Mucosa of stomach (tissue), 1 donor: ENCODE measurements around the gene EVC.

Source experiments
- H3K27me3 ChIP-seq: one replicate; pipeline ENCODE4 v1.7.0; 2013; ENCODE audit warnings: mild to moderate bottlenecking, low read length; ENCODE audit not compliant: control insufficient read depth, insufficient read depth
- H3K36me3 ChIP-seq: one replicate; pipeline ENCODE4 v1.7.0; 2013; ENCODE audit warnings: low read length; ENCODE audit not compliant: control insufficient read depth, insufficient read depth
- H3K4me1 ChIP-seq: one replicate; pipeline ENCODE4 v1.7.0; 2013; ENCODE audit warnings: mild to moderate bottlenecking, low read length; ENCODE audit not compliant: control insufficient read depth, insufficient read depth
- H3K4me3 ChIP-seq: one replicate; pipeline ENCODE4 v1.7.0; 2013; ENCODE audit warnings: low read length
- H3K9ac ChIP-seq: one replicate; pipeline ENCODE4 v1.7.0; 2013; ENCODE audit warnings: mild to moderate bottlenecking, low read length, moderate library complexity
- H3K9me3 ChIP-seq: one replicate; pipeline ENCODE4 v1.7.0; 2013; ENCODE audit warnings: mild to moderate bottlenecking, low read length, moderate library complexity; ENCODE audit not compliant: control insufficient read depth
- donor health status: Pancreatic carcinoma.

Gene EVC

GRCh38 chr4:5753766-5754528 lies 42.9 kb downstream of the EVC start:
- no peaks in the 10 kb centered on the region for H3K27me3 ChIP-seq
- no peak overlapping the region for H3K4me3 ChIP-seq
- no peaks in the 10 kb centered on the region for H3K4me1 ChIP-seq
- H3K9ac ChIP-seq: no peak overlapping the region
- no peaks in the 10 kb centered on the region for H3K9me3 ChIP-seq
- no peaks in the 10 kb centered on the region for H3K36me3 ChIP-seq

GRCh38 chr4:5754529-5754881 lies 43.5 kb downstream of the EVC start:
- H3K36me3 ChIP-seq: no peaks in the 10 kb centered on the region
- no peaks in the 10 kb centered on the region for H3K9me3 ChIP-seq
- H3K4me3 ChIP-seq: no peak overlapping the region
- H3K4me1 ChIP-seq: no peaks in the 10 kb centered on the region
- no peak overlapping the region for H3K9ac ChIP-seq
- no peaks in the 10 kb centered on the region for H3K27me3 ChIP-seq

GRCh38 chr4:5755161-5755560 lies 44.2 kb downstream of the EVC start:
- H3K36me3 ChIP-seq: no peaks in the 10 kb centered on the region

GRCh38 chr4:5755679-5756078 lies 44.7 kb downstream of the EVC start:
- Histone ChIP-seq H3K4me1 (no peaks in the 10 kb centered on the region), H3K4me3 (no peak overlapping the region), H3K9ac (no peak overlapping the region), H3K36me3 (no peaks in the 10 kb centered on the region), H3K9me3 (no peaks in the 10 kb centered on the region), H3K27me3 (no peaks in the 10 kb centered on the region)

More at GRCh38 chr4:5755161-5755560, 44.2 kb downstream of the EVC start:
- Histone ChIP-seq H3K27me3 (no peaks in the 10 kb centered on the region), H3K9me3 (no peaks in the 10 kb centered on the region), H3K4me1 (no peaks in the 10 kb centered on the region), H3K9ac (no peak overlapping the region), H3K4me3 (no peak overlapping the region)

- Histone ChIP-seq H3K4me3 (no peak overlapping the region), H3K9ac (no peak overlapping the region), H3K27me3 (no peaks in the 10 kb centered on the region), H3K36me3 (no peaks in the 10 kb centered on the region), H3K9me3 (no peaks in the 10 kb centered on the region), H3K4me1 (no peaks in the 10 kb centered on the region)
These were observed 45.3 kb downstream of the EVC start for GRCh38 chr4:5756271-5756670.

- Histone ChIP-seq H3K9me3 (no peaks in the 10 kb centered on the region), H3K4me1 (no peaks in the 10 kb centered on the region), H3K36me3 (no peaks in the 10 kb centered on the region), H3K9ac (no peak overlapping the region), H3K4me3 (no peak overlapping the region), H3K27me3 (no peaks in the 10 kb centered on the region)
These were observed 46.1 kb downstream of the EVC start for GRCh38 chr4:5757091-5757490.

GRCh38 chr4:5757536-5757935 lies 46.5 kb downstream of the EVC start:
- H3K36me3 ChIP-seq: no peaks in the 10 kb centered on the region
- no peaks in the 10 kb centered on the region for H3K4me1 ChIP-seq
- no peak overlapping the region for H3K9ac ChIP-seq
- no peaks in the 10 kb centered on the region for H3K9me3 ChIP-seq
- H3K27me3 ChIP-seq: no peaks in the 10 kb centered on the region
- H3K4me3 ChIP-seq: no peak overlapping the region

GRCh38 chr4:5757954-5758353 lies 47.0 kb downstream of the EVC start:
- no peak overlapping the region for H3K4me3 ChIP-seq
- no peaks in the 10 kb centered on the region for H3K9me3 ChIP-seq
- no peaks in the 10 kb centered on the region for H3K4me1 ChIP-seq
- no peaks in the 10 kb centered on the region for H3K36me3 ChIP-seq
- no peak overlapping the region for H3K9ac ChIP-seq
- H3K27me3 ChIP-seq: no peaks in the 10 kb centered on the region

- Histone ChIP-seq H3K4me1 (no peaks in the 10 kb centered on the region), H3K9me3 (no peaks in the 10 kb centered on the region), H3K27me3 (no peaks in the 10 kb centered on the region), H3K4me3 (no peak overlapping the region), H3K36me3 (no peaks in the 10 kb centered on the region), H3K9ac (no peak overlapping the region)
These were observed 47.7 kb downstream of the EVC start for GRCh38 chr4:5758741-5759140.

GRCh38 chr4:5759236-5760075 lies 48.5 kb downstream of the EVC start:
- Histone ChIP-seq H3K36me3 (no peaks in the 10 kb centered on the region), H3K9ac (no peak overlapping the region), H3K4me1 (no peaks in the 10 kb centered on the region), H3K27me3 (no peaks in the 10 kb centered on the region), H3K4me3 (no peak overlapping the region), H3K9me3 (no peaks in the 10 kb centered on the region)

- H3K4me3 ChIP-seq: no peak overlapping the region
These were observed 49.2 kb downstream of the EVC start for GRCh38 chr4:5760246-5760645.

GRCh38 chr4:5760936-5761480 lies 50.0 kb downstream of the EVC start:
- Histone ChIP-seq H3K36me3 (no peaks in the 10 kb centered on the region), H3K9me3 (no peaks in the 10 kb centered on the region), H3K9ac (no peak overlapping the region), H3K4me1 (no peaks in the 10 kb centered on the region), H3K27me3 (no peaks in the 10 kb centered on the region), H3K4me3 (no peak overlapping the region)

More at GRCh38 chr4:5760246-5760645, 49.2 kb downstream of the EVC start:
- Histone ChIP-seq H3K36me3 (no peaks in the 10 kb centered on the region), H3K9me3 (no peaks in the 10 kb centered on the region), H3K9ac (no peak overlapping the region), H3K4me1 (no peaks in the 10 kb centered on the region), H3K27me3 (no peaks in the 10 kb centered on the region)
